Ovary (tissue), 9 donors: ENCODE measurements around the gene IRF2BP2. TPM values are rescaled to one million over a fixed set of nuclear protein-coding genes. Genes with fewer than 3 reads are reported as not detected.

Source experiments
- DNase-seq, 5 donors: peaks; one replicate each; pipeline ENCODE4 v3.0.0-alpha.2; 2019 to 2020
- H3K27ac ChIP-seq, 2 donors: fragments of 200-600 bp; one replicate each; pipeline versions ENCODE4 v1.5.1 to v1.8.0; 2019 to 2022
- H3K27me3 ChIP-seq: fragments of 200-600 bp; one replicate; pipeline ENCODE4 v1.8.0; 2022
- H3K36me3 ChIP-seq: fragments of 200-600 bp; sonication (generic); one replicate; pipeline ENCODE4 v1.5.1; 2019
- H3K4me1 ChIP-seq: one replicate; pipeline ENCODE4 v1.8.1; 2013; ENCODE audit warnings: mild to moderate bottlenecking, moderate library complexity; ENCODE audit not compliant: insufficient read depth
- H3K4me3 ChIP-seq: fragments of 200-600 bp; sonication (generic); one replicate; pipeline ENCODE4 v1.5.1; 2017
- H3K9me3 ChIP-seq, 2 donors: fragments of 200-600 bp in 1 of 2; sonication (generic) in 1 of 2; one replicate each; pipeline versions ENCODE4 v1.5.1 to v1.8.1; 2013 to 2019; ENCODE audit warnings: mild to moderate bottlenecking in 1 of 2, moderate library complexity in 1 of 2
- EP300 ChIP-seq: sonication (generic); formaldehyde crosslinking; IDR thresholded peaks from one replicate; pipeline ENCODE4 v1.6.1; 2017; ENCODE audit warnings: antibody characterized with exemption
- POLR2A ChIP-seq: fragments of 450-650 bp; IDR thresholded peaks from one replicate; pipeline ENCODE4 v1.6.1; 2017; ENCODE audit warnings: antibody characterized with exemption, mild to moderate bottlenecking, moderate library complexity
- WGBS, 3 donors: extraction: QIAGEN DNeasy Blood & Tissue Kit in 1 of 3; methylation state at CpG; one replicate each; pipeline versions ENCODE4 v1.1.5 to v1.1.7; 2013 to 2017; 5-methylcytosine and 5-hydroxymethylcytosine counted together
- intact Hi-C, 4 donors: fragments of 100-400 bp; cut with DNase I; formaldehyde crosslinking; loops; one replicate each; pipeline versions ENCODE4 v1.11.0 to v1.15.1; 2022 to 2023
- polyA plus RNA-seq, 2 donors: library from polyadenylated mRNA; stranded (reverse); fragments of 200-250 nt in 1 of 2; fragments of 350-450 nt in 1 of 2; fragmentation: Illumina TruSeq in 1 of 2; extraction: RNeasy Lipid Tissue Mini Kit (QIAGEN cat#74804) in 1 of 2; gene quantifications; one replicate each; pipeline ENCODE4 v1.2.3, GENCODE V29; 2013 to 2014
- total RNA-seq, 7 donors: library from RNA; depleted of rRNA in 2 of 7; stranded (reverse); fragments of >200 nt in 2 of 7; fragmentation: NEBNext Ultra II Directional in 3 of 7; extraction: Animal tissue kit (Norgen Biotek cat#: 25700) in 3 of 7; gene quantifications; one replicate each; pipeline versions ENCODE4 v1.1.0 to v1.2.4, GENCODE V29; 2016 to 2023
- TF ChIP-seq, protein P1 (sequence below), 3 donors: fragments of 450-650 bp in 2 of 3; fragments of 200-600 bp in 1 of 3; IDR thresholded peaks; one replicate each; pipeline versions ENCODE4 v1.5.1 to v1.8.0; 2016 to 2022; ENCODE audit warnings: antibody characterized with exemption in 3 of 3, mild to moderate bottlenecking in 1 of 3
- donor health status: DM: no; HTN: no; CAD: no; lungs with moderate emphysema.
- donor health status: DM: no; HTN: no; CAD: no.
- donor health status: Bipolar disorder and iron deficiency.
- donor health status: DM: yes; HTN: yes; CAD: no.
- donor health status: DM: no; HTN: no; CAD: no.
- donor health status: DM: yes; HTN: yes; CAD: no.

Gene IRF2BP2
- total and polyA plus RNA-seq, 9 donors = 66.9 to 180 (median 110) TPM

DNA sequence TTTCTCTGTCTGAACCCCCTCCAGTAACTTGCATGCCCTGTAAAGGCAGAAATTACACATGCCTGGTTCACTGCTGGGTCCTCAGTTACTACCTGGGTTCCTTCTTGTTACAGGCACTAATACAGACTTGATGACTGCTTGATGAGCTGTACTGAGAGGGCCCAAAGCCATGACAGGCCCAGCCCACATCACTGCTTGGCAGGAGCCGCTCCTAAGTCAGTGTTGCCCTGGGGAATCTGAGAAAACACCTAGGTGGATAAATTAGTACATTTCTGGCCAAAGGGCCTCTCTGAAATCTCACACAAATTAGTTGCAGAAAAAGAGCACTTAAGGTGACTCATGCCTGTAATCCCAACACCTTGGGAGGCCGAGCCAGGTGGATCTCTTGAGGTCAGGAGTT, 37.8 kb upstream of the IRF2BP2 start:
- H3K4me1 ChIP-seq = no peaks in the 10 kb centered on the region
- TF ChIP-seq POLR2A = no peak
- TF ChIP-seq, protein P1, sequence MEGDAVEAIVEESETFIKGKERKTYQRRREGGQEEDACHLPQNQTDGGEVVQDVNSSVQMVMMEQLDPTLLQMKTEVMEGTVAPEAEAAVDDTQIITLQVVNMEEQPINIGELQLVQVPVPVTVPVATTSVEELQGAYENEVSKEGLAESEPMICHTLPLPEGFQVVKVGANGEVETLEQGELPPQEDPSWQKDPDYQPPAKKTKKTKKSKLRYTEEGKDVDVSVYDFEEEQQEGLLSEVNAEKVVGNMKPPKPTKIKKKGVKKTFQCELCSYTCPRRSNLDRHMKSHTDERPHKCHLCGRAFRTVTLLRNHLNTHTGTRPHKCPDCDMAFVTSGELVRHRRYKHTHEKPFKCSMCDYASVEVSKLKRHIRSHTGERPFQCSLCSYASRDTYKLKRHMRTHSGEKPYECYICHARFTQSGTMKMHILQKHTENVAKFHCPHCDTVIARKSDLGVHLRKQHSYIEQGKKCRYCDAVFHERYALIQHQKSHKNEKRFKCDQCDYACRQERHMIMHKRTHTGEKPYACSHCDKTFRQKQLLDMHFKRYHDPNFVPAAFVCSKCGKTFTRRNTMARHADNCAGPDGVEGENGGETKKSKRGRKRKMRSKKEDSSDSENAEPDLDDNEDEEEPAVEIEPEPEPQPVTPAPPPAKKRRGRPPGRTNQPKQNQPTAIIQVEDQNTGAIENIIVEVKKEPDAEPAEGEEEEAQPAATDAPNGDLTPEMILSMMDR (IDR thresholded peaks at IDR 0.05) = no peak
- no peak for TF ChIP-seq EP300
- no peaks in the 10 kb centered on the region for H3K9me3 ChIP-seq
- intact Hi-C loops = no loop called here
- H3K27me3 ChIP-seq = no peaks in the 10 kb centered on the region
- no peak overlapping the region for H3K27ac ChIP-seq
- no peaks in the 10 kb centered on the region for H3K36me3 ChIP-seq
- 86 to 95% (median 92%) methylated on average over 2 of the region's 2 CpGs for WGBS, 3 donors
- no peak for DNase-seq
- H3K4me3 ChIP-seq = no peak overlapping the region

DNA sequence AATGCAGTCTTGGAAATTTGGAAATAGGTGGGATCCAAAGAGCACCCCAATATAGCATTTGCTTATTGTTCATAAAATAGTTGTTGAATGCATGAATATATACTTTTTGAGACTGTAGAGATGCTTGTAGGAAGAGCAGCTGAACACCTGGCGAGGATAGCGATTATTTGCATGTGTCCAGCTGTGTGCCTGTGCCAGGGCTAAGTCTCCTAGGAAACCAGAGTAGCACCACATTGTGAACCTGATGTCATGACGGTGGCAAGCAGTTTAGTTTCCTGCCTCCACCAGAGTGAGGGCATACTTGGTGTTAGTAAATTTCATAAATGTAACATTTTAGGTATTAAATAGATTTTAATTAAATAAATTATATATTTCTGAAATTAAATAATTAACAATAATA, 37.3 kb upstream of the IRF2BP2 start:
- no peak for DNase-seq
- H3K36me3 ChIP-seq = no peaks in the 10 kb centered on the region
- H3K4me1 ChIP-seq = no peaks in the 10 kb centered on the region
- TF ChIP-seq EP300 (no peak), POLR2A (no peak)
- TF ChIP-seq, protein P1 (IDR thresholded peaks at IDR 0.05) = no peak
- no peaks in the 10 kb centered on the region for H3K27me3 ChIP-seq
- no peak overlapping the region for H3K27ac ChIP-seq
- WGBS, 3 donors = 88 to 94% (median 92%) methylated on average over 3 of the region's 3 CpGs
- no peak overlapping the region for H3K4me3 ChIP-seq
- no peaks in the 10 kb centered on the region for H3K9me3 ChIP-seq
- intact Hi-C loops = no loop called here

DNA sequence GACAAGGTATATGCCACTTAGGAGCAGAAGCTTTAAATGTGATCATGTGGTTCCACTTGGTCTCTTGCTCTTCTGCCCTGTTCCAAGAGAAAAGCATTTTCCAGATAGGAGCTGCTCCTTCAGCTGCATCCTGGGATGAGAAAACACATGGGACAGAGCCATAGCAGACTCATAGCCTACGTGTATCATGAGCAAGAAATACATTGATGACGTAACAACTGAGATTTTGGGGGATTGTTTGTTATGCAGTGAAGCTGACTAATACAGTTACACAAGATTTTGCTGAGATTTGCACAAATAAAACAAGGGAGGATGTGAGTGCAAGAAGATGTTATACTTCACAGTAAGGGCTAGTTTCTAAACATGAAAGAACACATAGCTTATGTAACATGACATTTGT, 36.0 kb upstream of the IRF2BP2 start:
- intact Hi-C loops = no loop called here
- no peak for DNase-seq
- WGBS, 3 donors = 83 to 94% (median 94%) methylated on average over 2 of the region's 2 CpGs
- Histone ChIP-seq H3K27ac (no peak overlapping the region), H3K9me3 (no peaks in the 10 kb centered on the region), H3K36me3 (no peaks in the 10 kb centered on the region), H3K4me1 (no peaks in the 10 kb centered on the region), H3K27me3 (no peaks in the 10 kb centered on the region), H3K4me3 (no peak overlapping the region)
- TF ChIP-seq EP300 = no peak
- no peak for TF ChIP-seq POLR2A
- TF ChIP-seq, protein P1 (IDR thresholded peaks at IDR 0.05) = no peak

- DNase-seq = no peak
- 77 to 88% (median 79%) methylated on average over 1 of the region's 1 CpG for WGBS, 3 donors
- H3K9me3 ChIP-seq = no peaks in the 10 kb centered on the region
- H3K27me3 ChIP-seq = no peaks in the 10 kb centered on the region
- H3K4me3 ChIP-seq = no peak overlapping the region
- H3K4me1 ChIP-seq = no peaks in the 10 kb centered on the region
- H3K36me3 ChIP-seq = no peaks in the 10 kb centered on the region
- no peak overlapping the region for H3K27ac ChIP-seq
- intact Hi-C loops = no loop called here
- no peak for TF ChIP-seq POLR2A
- TF ChIP-seq, protein P1 (IDR thresholded peaks at IDR 0.05) = no peak
- no peak for TF ChIP-seq EP300
Observed at GRCh38 chr1:234645474-234645953, 35.5 kb upstream of the IRF2BP2 start.
